Ovary (tissue), 9 donors: ENCODE measurements around the gene PTGES3L. TPM values are rescaled to one million over a fixed set of nuclear protein-coding genes. Genes with fewer than 3 reads are reported as not detected.

Source experiments
- DNase-seq, 5 donors: peaks; one replicate each; pipeline ENCODE4 v3.0.0-alpha.2; 2019 to 2020
- H3K27ac ChIP-seq, 2 donors: fragments of 200-600 bp; one replicate each; pipeline versions ENCODE4 v1.5.1 to v1.8.0; 2019 to 2022
- H3K27me3 ChIP-seq: fragments of 200-600 bp; one replicate; pipeline ENCODE4 v1.8.0; 2022
- H3K36me3 ChIP-seq: fragments of 200-600 bp; sonication (generic); one replicate; pipeline ENCODE4 v1.5.1; 2019
- H3K4me1 ChIP-seq: one replicate; pipeline ENCODE4 v1.8.1; 2013; ENCODE audit warnings: mild to moderate bottlenecking, moderate library complexity; ENCODE audit not compliant: insufficient read depth
- H3K4me3 ChIP-seq: fragments of 200-600 bp; sonication (generic); one replicate; pipeline ENCODE4 v1.5.1; 2017
- H3K9me3 ChIP-seq, 2 donors: fragments of 200-600 bp in 1 of 2; sonication (generic) in 1 of 2; one replicate each; pipeline versions ENCODE4 v1.5.1 to v1.8.1; 2013 to 2019; ENCODE audit warnings: mild to moderate bottlenecking in 1 of 2, moderate library complexity in 1 of 2
- EP300 ChIP-seq: sonication (generic); formaldehyde crosslinking; IDR thresholded peaks from one replicate; pipeline ENCODE4 v1.6.1; 2017; ENCODE audit warnings: antibody characterized with exemption
- POLR2A ChIP-seq: fragments of 450-650 bp; IDR thresholded peaks from one replicate; pipeline ENCODE4 v1.6.1; 2017; ENCODE audit warnings: antibody characterized with exemption, mild to moderate bottlenecking, moderate library complexity
- WGBS, 3 donors: extraction: QIAGEN DNeasy Blood & Tissue Kit in 1 of 3; methylation state at CpG; one replicate each; pipeline versions ENCODE4 v1.1.5 to v1.1.7; 2013 to 2017; 5-methylcytosine and 5-hydroxymethylcytosine counted together
- intact Hi-C, 4 donors: fragments of 100-400 bp; cut with DNase I; formaldehyde crosslinking; loops; one replicate each; pipeline versions ENCODE4 v1.11.0 to v1.15.1; 2022 to 2023
- polyA plus RNA-seq, 2 donors: library from polyadenylated mRNA; stranded (reverse); fragments of 200-250 nt in 1 of 2; fragments of 350-450 nt in 1 of 2; fragmentation: Illumina TruSeq in 1 of 2; extraction: RNeasy Lipid Tissue Mini Kit (QIAGEN cat#74804) in 1 of 2; gene quantifications; one replicate each; pipeline ENCODE4 v1.2.3, GENCODE V29; 2013 to 2014
- total RNA-seq, 7 donors: library from RNA; depleted of rRNA in 2 of 7; stranded (reverse); fragments of >200 nt in 2 of 7; fragmentation: NEBNext Ultra II Directional in 3 of 7; extraction: Animal tissue kit (Norgen Biotek cat#: 25700) in 3 of 7; gene quantifications; one replicate each; pipeline versions ENCODE4 v1.1.0 to v1.2.4, GENCODE V29; 2016 to 2023
- TF ChIP-seq, protein P1 (sequence below), 3 donors: fragments of 450-650 bp in 2 of 3; fragments of 200-600 bp in 1 of 3; IDR thresholded peaks; one replicate each; pipeline versions ENCODE4 v1.5.1 to v1.8.0; 2016 to 2022; ENCODE audit warnings: antibody characterized with exemption in 3 of 3, mild to moderate bottlenecking in 1 of 3
- donor health status: DM: no; HTN: no; CAD: no; lungs with moderate emphysema.
- donor health status: DM: no; HTN: no; CAD: no.
- donor health status: Bipolar disorder and iron deficiency.
- donor health status: DM: yes; HTN: yes; CAD: no.
- donor health status: DM: no; HTN: no; CAD: no.
- donor health status: DM: yes; HTN: yes; CAD: no.

Gene PTGES3L
- total and polyA plus RNA-seq, 9 donors = 0.45 to 2.6 (median 0.66) TPM; not detected in 1

DNA sequence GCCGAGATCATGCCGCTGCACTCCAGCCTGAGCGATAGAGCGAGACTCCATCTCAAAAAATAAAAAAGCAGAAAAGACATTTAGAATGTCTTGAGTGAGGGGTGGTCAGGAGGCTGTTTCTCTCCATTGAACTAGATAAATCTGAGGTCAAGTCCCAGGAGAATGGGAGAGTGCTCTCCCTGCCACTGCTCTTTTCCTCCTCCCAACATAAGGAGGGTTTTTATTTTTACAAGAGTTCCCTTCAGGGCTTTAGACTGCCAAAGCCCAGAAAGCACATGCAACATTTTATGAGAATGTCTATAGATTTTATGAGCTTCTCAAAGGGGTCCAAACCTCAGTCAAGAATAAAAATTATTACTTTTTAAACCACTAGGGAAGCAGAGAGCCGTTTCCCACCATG, 46.7 kb upstream of the PTGES3L start:
- Histone ChIP-seq H3K27me3 (no peaks in the 10 kb centered on the region), H3K4me1 (no peaks in the 10 kb centered on the region), H3K4me3 (no peak overlapping the region), H3K36me3 (no peaks in the 10 kb centered on the region), H3K9me3 (no peaks in the 10 kb centered on the region), H3K27ac (no peak overlapping the region)
- intact Hi-C loops = loop anchor here in 2 of 4 donors (5.0 to 10.0 kb wide), 3 partner anchors 101 to 288 kb away; partner anchors contain the start of genes BRCA1 (in 1 of the 2) and TMEM106A (in 1 of the 2)
- WGBS, 3 donors = 67 to 74% (median 71%) methylated on average over 5 of the region's 5 CpGs
- no peak for DNase-seq
- TF ChIP-seq, protein P1, sequence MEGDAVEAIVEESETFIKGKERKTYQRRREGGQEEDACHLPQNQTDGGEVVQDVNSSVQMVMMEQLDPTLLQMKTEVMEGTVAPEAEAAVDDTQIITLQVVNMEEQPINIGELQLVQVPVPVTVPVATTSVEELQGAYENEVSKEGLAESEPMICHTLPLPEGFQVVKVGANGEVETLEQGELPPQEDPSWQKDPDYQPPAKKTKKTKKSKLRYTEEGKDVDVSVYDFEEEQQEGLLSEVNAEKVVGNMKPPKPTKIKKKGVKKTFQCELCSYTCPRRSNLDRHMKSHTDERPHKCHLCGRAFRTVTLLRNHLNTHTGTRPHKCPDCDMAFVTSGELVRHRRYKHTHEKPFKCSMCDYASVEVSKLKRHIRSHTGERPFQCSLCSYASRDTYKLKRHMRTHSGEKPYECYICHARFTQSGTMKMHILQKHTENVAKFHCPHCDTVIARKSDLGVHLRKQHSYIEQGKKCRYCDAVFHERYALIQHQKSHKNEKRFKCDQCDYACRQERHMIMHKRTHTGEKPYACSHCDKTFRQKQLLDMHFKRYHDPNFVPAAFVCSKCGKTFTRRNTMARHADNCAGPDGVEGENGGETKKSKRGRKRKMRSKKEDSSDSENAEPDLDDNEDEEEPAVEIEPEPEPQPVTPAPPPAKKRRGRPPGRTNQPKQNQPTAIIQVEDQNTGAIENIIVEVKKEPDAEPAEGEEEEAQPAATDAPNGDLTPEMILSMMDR (IDR thresholded peaks at IDR 0.05) = no peak
- no peak for TF ChIP-seq POLR2A
- no peak for TF ChIP-seq EP300

DNA sequence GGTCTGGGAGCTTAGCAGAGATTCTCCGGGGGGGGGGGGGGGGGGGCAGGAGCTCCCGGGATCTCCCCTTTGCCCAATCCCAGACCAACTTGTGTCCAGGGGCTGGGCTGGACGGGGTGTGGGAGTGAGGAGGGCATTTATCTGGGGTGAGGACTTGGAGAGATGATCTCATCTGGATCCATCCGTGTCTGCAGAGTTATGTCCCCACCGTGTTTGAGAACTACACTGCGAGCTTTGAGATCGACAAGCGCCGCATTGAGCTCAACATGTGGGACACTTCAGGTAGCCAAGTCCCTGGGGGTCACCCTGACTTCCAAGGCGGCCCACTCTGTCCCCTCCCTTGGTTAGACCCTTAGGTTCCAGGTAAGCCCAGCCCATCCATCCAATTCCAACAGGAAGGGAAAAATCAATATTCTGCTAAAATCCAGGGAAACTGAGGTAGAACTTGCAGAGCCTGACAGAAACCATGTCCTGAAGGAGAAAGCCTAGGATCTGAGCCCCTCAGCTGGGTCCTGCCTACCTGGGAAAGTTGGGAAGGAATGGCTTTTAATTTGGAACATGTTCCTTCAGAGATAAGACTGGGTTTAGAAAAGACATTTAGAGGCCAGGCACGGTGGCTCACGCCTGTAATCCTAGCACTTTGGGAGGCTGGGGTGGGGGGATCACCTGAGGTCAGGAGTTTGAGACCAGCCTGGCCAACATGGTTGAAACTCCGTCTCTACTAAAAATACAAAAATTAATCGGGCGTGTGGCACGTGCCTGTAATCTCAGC, 46.1 kb upstream of the PTGES3L start:
- Histone ChIP-seq H3K27ac (peak overlapping the region; percentile 34 to 42), H3K4me3 (peak overlapping the region; percentile 56), H3K4me1 (no peaks in the 10 kb centered on the region), H3K36me3 (no peaks in the 10 kb centered on the region), H3K9me3 (no peaks in the 10 kb centered on the region), H3K27me3 (no peaks in the 10 kb centered on the region)
- intact Hi-C loops = loop anchor here in 2 of 4 donors (5.0 to 10.0 kb wide), 3 partner anchors 101 to 289 kb away; partner anchors contain the start of genes BRCA1 (in 1 of the 2) and TMEM106A (in 1 of the 2)
- TF ChIP-seq POLR2A = no peak
- no peak for TF ChIP-seq EP300
- TF ChIP-seq, protein P1 (IDR thresholded peaks at IDR 0.05) = no peak
- WGBS, 3 donors = 59 to 63% (median 61%) methylated on average over 16 of the region's 16 CpGs
- peak in 1 of 5 donors; percentile 37 for DNase-seq

DNA sequence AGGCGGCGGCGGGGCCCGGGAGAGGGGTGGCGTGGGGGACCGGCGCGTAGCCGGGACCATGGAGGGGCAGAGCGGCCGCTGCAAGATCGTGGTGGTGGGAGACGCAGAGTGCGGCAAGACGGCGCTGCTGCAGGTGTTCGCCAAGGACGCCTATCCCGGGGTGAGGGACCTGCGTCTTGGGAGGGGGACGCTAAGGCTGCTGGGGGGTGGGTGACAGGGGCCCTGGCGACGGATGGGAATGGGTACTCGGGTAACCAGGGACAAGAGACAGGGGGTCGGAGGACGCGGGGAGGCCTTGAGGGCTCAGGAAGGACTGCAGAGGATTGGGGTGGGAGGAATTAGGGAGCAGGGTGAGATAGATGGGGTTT, 45.4 kb upstream of the PTGES3L start:
- WGBS, 3 donors = 3 to 10% (median 6%) methylated on average over 20 to 27 of the region's 27 CpGs

More for the DNA sequence above, 45.4 kb upstream of the PTGES3L start:
- TF ChIP-seq, protein P1 (IDR thresholded peaks at IDR 0.05) = no peak
- TF ChIP-seq POLR2A (no peak), EP300 (no peak)
- H3K27me3 ChIP-seq = no peaks in the 10 kb centered on the region
- DNase-seq = no peak
- peak overlapping the region; percentile 34 to 42 for H3K27ac ChIP-seq
- intact Hi-C loops = loop anchor here in 2 of 4 donors (5.0 to 10.0 kb wide), 3 partner anchors 102 to 290 kb away; partner anchors contain the start of genes BRCA1 (in 1 of the 2) and TMEM106A (in 1 of the 2)
- H3K4me3 ChIP-seq = peak overlapping the region; percentile 56
- H3K9me3 ChIP-seq = no peaks in the 10 kb centered on the region
- H3K4me1 ChIP-seq = peaks cover 3% of the 10 kb centered on the region
- no peaks in the 10 kb centered on the region for H3K36me3 ChIP-seq
